Endothelial cell of umbilical vein (primary cell): ENCODE data around the gene VSIG4. TPM values are rescaled to one million over a fixed set of nuclear protein-coding genes. Genes with fewer than 3 reads are reported as not detected.

Experiments used
- BruUV-seq: library from RNA; stranded (reverse); fragments of 400-500 nt; replicated peaks from 2 replicates; lab custom pipeline; 2021; lab: Mats Ljungman, UMichigan
- CTCF ChIA-PET: fragments of 300-600, 350-600 bp; sonication (Branson Sonifier 250); formaldehyde crosslinking; loops from one replicate; lab custom pipeline; 2021; ENCODE audit warnings: antibody characterized with exemption, inconsistent platforms; lab: Charles Lee
- POLR2A ChIA-PET: fragments of 300-600, 350-600 bp; sonication (Branson Sonifier 250); formaldehyde crosslinking; loops from one replicate; lab custom pipeline; 2021; ENCODE audit warnings: antibody characterized with exemption, inconsistent platforms; lab: Charles Lee
- DNase-seq: peaks from one replicate; pipeline ENCODE4 v3.0.0-alpha.2; 2011; ENCODE audit warnings: low read depth, low spot score
- FAIRE-seq: peaks from 2 replicates; lab custom pipeline; 2011; peaks lifted over from hg19 to GRCh38; lab: Jason Lieb, UNC
- H2AFZ ChIP-seq: 2 replicates; pipeline ENCODE4 v1.6.0; 2012; ENCODE audit warnings: low read depth, low read length, control low read depth, inconsistent platforms
- H3K27ac ChIP-seq: 2 replicates; pipeline ENCODE4 v1.5.1; 2011; ENCODE audit warnings: low read depth, mild to moderate bottlenecking, control low read depth, low read length, moderate library complexity; ENCODE audit not compliant: insufficient read depth
- H3K27me3 ChIP-seq, 2 experiments: 2 replicates each; pipeline versions ENCODE4 v1.6.0 to v1.6.1; 2011; ENCODE audit warnings: low read length in 2 of 2, mixed read lengths in 1 of 2; ENCODE audit not compliant: control insufficient read depth in 2 of 2, insufficient read depth in 2 of 2
- H3K36me3 ChIP-seq, 2 experiments: 2 replicates in 1 of 2; 3 replicates in 1 of 2; pipeline ENCODE4 v1.5.1; 2011; ENCODE audit warnings: low read length in 2 of 2, mild to moderate bottlenecking in 1 of 2, moderate library complexity in 1 of 2; ENCODE audit not compliant: control insufficient read depth in 2 of 2, insufficient read depth in 2 of 2; ENCODE audit errors: extremely low read depth in 1 of 2
- H3K4me1 ChIP-seq: 3 replicates; pipeline ENCODE4 v1.5.1; 2011; ENCODE audit warnings: mild to moderate bottlenecking, low read length; ENCODE audit not compliant: control insufficient read depth, insufficient read depth; ENCODE audit errors: extremely low read depth
- H3K4me2 ChIP-seq: 2 replicates; pipeline ENCODE4 v1.6.1; 2011; ENCODE audit warnings: low read length, control low read depth, mixed read lengths; ENCODE audit not compliant: insufficient read depth
- H3K4me3 ChIP-seq, 3 experiments: fragments of 200-600 bp in 1 of 3; sonication (generic), shearing (Covaris generic) in 1 of 3; replicated peaks in 1 of 3; 2 replicates each; pipeline ENCODE4 v1.5.1; 2011 to 2016; ENCODE audit warnings: control low read depth in 3 of 3, low read length in 3 of 3, mild to moderate bottlenecking in 2 of 3, inconsistent platforms in 1 of 3, low read depth in 1 of 3, moderate library complexity in 1 of 3; ENCODE audit not compliant: insufficient read depth in 1 of 3
- H3K79me2 ChIP-seq: 2 replicates; pipeline ENCODE4 v1.6.0; 2012; ENCODE audit warnings: low read length, inconsistent platforms; ENCODE audit not compliant: control insufficient read depth, insufficient read depth
- H3K9ac ChIP-seq: replicated peaks from 2 replicates; pipeline ENCODE3; 2011; ENCODE audit warnings: low read length, control low read depth; ENCODE audit not compliant: insufficient read depth; ENCODE audit errors: extremely low read depth
- H3K9me1 ChIP-seq: replicated peaks from 3 replicates; pipeline ENCODE4 v1.6.0; 2011; ENCODE audit warnings: mild to moderate bottlenecking, low read length; ENCODE audit not compliant: control insufficient read depth, insufficient read depth; ENCODE audit errors: extremely low read depth
- H3K9me3 ChIP-seq: replicated peaks from 2 replicates; pipeline ENCODE4 v1.5.1; 2012; ENCODE audit warnings: low read length, inconsistent platforms; ENCODE audit not compliant: control insufficient read depth, insufficient read depth
- H4K20me1 ChIP-seq: replicated peaks from 2 replicates; pipeline ENCODE3; 2011; ENCODE audit warnings: mild to moderate bottlenecking, low read length; ENCODE audit not compliant: control insufficient read depth, insufficient read depth; ENCODE audit errors: extremely low read depth
- CTCF ChIP-seq, 2 donors: IDR thresholded peaks; 1 replicate in 1 of 2; 2 replicates in 1 of 2; pipeline ENCODE4 v1.5.1; 2011; ENCODE audit warnings: low read length in 2 of 2, mild to moderate bottlenecking in 2 of 2, moderate library complexity in 2 of 2, control low read depth in 1 of 2, inconsistent platforms in 1 of 2, low read depth in 1 of 2; ENCODE audit not compliant: insufficient read depth in 1 of 2; ENCODE audit errors: extremely low read depth in 1 of 2
- EZH2 ChIP-seq: IDR thresholded peaks from 2 replicates; pipeline ENCODE4 v1.6.1; 2012; ENCODE audit warnings: borderline replicate concordance, low read depth, mild to moderate bottlenecking, moderate library complexity, low read length, inconsistent platforms; ENCODE audit not compliant: severe bottlenecking
- FOS ChIP-seq: IDR thresholded peaks from 2 replicates; pipeline ENCODE4 v1.6.1; 2011; ENCODE audit warnings: mild to moderate bottlenecking, low read length, moderate library complexity, borderline replicate concordance; ENCODE audit not compliant: insufficient read depth
- GATA2 ChIP-seq: IDR thresholded peaks from 2 replicates; pipeline ENCODE4 v1.7.0; 2011; ENCODE audit warnings: low read depth, mild to moderate bottlenecking, moderate library complexity, mixed read lengths, low read length; ENCODE audit not compliant: insufficient read length, insufficient read depth
- JUN ChIP-seq: IDR thresholded peaks from 2 replicates; pipeline ENCODE4 v1.6.1; 2011; ENCODE audit warnings: borderline replicate concordance, low read depth; ENCODE audit not compliant: insufficient read length, insufficient read depth
- MAX ChIP-seq: IDR thresholded peaks from 2 replicates; pipeline ENCODE4 v1.6.1; 2011; ENCODE audit not compliant: insufficient read depth, insufficient read length
- MYC ChIP-seq: IDR thresholded peaks from one replicate; pipeline ENCODE4 v1.6.1; 2011; ENCODE audit warnings: mild to moderate bottlenecking, low read depth, low read length
- POLR2A ChIP-seq: IDR thresholded peaks from 2 replicates; pipeline ENCODE4 v1.6.1; 2012; ENCODE audit warnings: low read depth, mild to moderate bottlenecking, control low read depth, low read length
- POLR2AphosphoS5 ChIP-seq: IDR thresholded peaks from 2 replicates; pipeline ENCODE4 v1.6.1; 2012; ENCODE audit warnings: low read depth, mild to moderate bottlenecking, control low read depth, low read length, moderate library complexity; ENCODE audit not compliant: insufficient read depth
- dilution Hi-C: fragments of 300-500 bp; cut with MboI; formaldehyde crosslinking; loops from one replicate; pipeline ENCODE4 v1.15.0; 2019; ENCODE audit warnings: low sequenced_read_pairs; ENCODE audit not compliant: extremely low pct_ligation_motif_present
- intact Hi-C: fragments of 100-400 bp; cut with micrococcal nuclease; formaldehyde crosslinking; loops from one replicate; pipeline ENCODE4 v1.10.0; 2022
- polyA plus RNA-seq, 4 experiments: library from polyadenylated mRNA; depleted of rRNA in 3 of 4; stranded (reverse) in 3 of 4; unstranded in 1 of 4; fragments of >200 nt; gene quantifications; 2 replicates each; pipeline versions ENCODE4 v1.2.1 to v1.2.3, GENCODE V29; 2011 to 2012; ENCODE audit warnings: missing spikeins in 1 of 4
- total RNA-seq: library from RNA; stranded (reverse); gene quantifications from 2 replicates; pipeline ENCODE4 v1.2.3, GENCODE V29; 2021

The VSIG4 gene
- total and polyA plus RNA-seq, 2 donors (not counting 3 experiments of a cell fraction or from before 2014, with no cell fraction given) = not detected

GRCh38 chrX:66004928-66005829, 34.7 kb downstream of the VSIG4 start:
- no peak for DNase-seq
- no TSS peak for BruUV-seq
- Histone ChIP-seq H3K9me1 (no peaks in the 10 kb centered on the region), H3K27ac (no peak overlapping the region), H3K4me1 (no peaks in the 10 kb centered on the region), H2AFZ (no peak overlapping the region), H3K27me3 (no peaks in the 10 kb centered on the region), H3K36me3 (no peaks in the 10 kb centered on the region), H3K4me2 (no peak overlapping the region), H4K20me1 (no peaks in the 10 kb centered on the region), H3K4me3 (no peak overlapping the region), H3K9me3 (no peaks in the 10 kb centered on the region), H3K79me2 (no peaks in the 10 kb centered on the region), H3K9ac (no peak overlapping the region)
- dilution Hi-C loops (no loop called here), intact Hi-C loops (no loop called here)
- no peak for FAIRE-seq
- TF ChIP-seq POLR2AphosphoS5 (no peak), MAX (no peak), POLR2A (no peak), CTCF (IDR thresholded peaks at IDR 0.05; ENCODE audit: extremely low read depth in 1 of 2, insufficient read depth in 1 of 2, low read depth in 1 of 2, low read length in 2 of 2) (no peak), MYC (no peak), GATA2 (no peak), EZH2 (no peak), JUN (no peak), FOS (no peak)
- CTCF ChIA-PET = no interaction called here
- POLR2A ChIA-PET = no interaction called here
